Endodermal cell (in vitro differentiated cells): ENCODE measurements around the gene PRL. TPM values are rescaled to one million over a fixed set of nuclear protein-coding genes. Genes with fewer than 3 reads are reported as not detected.

Source experiments
- DNase-seq: peaks from one replicate; pipeline ENCODE4 v3.0.0-alpha.2; 2017
- H3K27ac ChIP-seq: 2 replicates; pipeline ENCODE4 v1.5.1; 2013; ENCODE audit warnings: mild to moderate bottlenecking, low read depth, low read length, moderate library complexity
- H3K27me3 ChIP-seq: 2 replicates; pipeline ENCODE4 v1.6.1; 2013; ENCODE audit warnings: mild to moderate bottlenecking, low read length, moderate library complexity; ENCODE audit not compliant: insufficient read depth, control insufficient read depth, poor library complexity, severe bottlenecking
- H3K36me3 ChIP-seq: 2 replicates; pipeline ENCODE4 v1.7.0; 2013; ENCODE audit warnings: mild to moderate bottlenecking, low read length, moderate library complexity; ENCODE audit not compliant: control insufficient read depth, insufficient read depth
- H3K4me1 ChIP-seq: one replicate; pipeline ENCODE4 v1.7.0; 2013; ENCODE audit warnings: low read length; ENCODE audit not compliant: control insufficient read depth, insufficient read depth
- H3K4me3 ChIP-seq: 2 replicates; pipeline ENCODE4 v1.5.1; 2013; ENCODE audit warnings: mild to moderate bottlenecking, low read length, moderate library complexity
- H3K9ac ChIP-seq: 2 replicates; pipeline ENCODE4 v1.6.1; 2013; ENCODE audit warnings: mild to moderate bottlenecking, low read length, moderate library complexity; ENCODE audit not compliant: poor library complexity, severe bottlenecking; ENCODE audit errors: extremely low read depth
- H3K9me3 ChIP-seq: 2 replicates; pipeline ENCODE4 v1.6.1; 2013; ENCODE audit warnings: mild to moderate bottlenecking, low read length, moderate library complexity; ENCODE audit not compliant: control insufficient read depth
- H3K27ac Mint-ChIP-seq: 2 replicates; pipeline ENCODE4 v1.8.0; 2020; ENCODE audit warnings: mixed read lengths
- H3K27me3 Mint-ChIP-seq: 2 replicates; pipeline ENCODE4 v1.8.0; 2021; ENCODE audit warnings: mild to moderate bottlenecking, mixed read lengths; ENCODE audit not compliant: insufficient read depth
- H3K36me3 Mint-ChIP-seq: 2 replicates; pipeline ENCODE4 v1.8.0; 2020; ENCODE audit warnings: low read depth, mixed read lengths
- H3K4me1 Mint-ChIP-seq: 2 replicates; pipeline ENCODE4 v1.8.0; 2020; ENCODE audit warnings: mixed read lengths
- H3K4me3 Mint-ChIP-seq: 2 replicates; pipeline ENCODE4 v1.8.0; 2020; ENCODE audit warnings: mild to moderate bottlenecking, moderate library complexity, mixed read lengths
- H3K9me3 Mint-ChIP-seq: 2 replicates; pipeline ENCODE4 v1.8.0; 2020; ENCODE audit warnings: mild to moderate bottlenecking, mixed read lengths
- CTCF ChIP-seq: fragments of 200-600 bp; sonication (generic); conservative IDR thresholded peaks from 2 replicates; pipeline ENCODE4 v1.5.0; 2021; ENCODE audit warnings: antibody characterized with exemption, mild to moderate bottlenecking
- WGBS, 2 experiments: methylation state at CpG; one replicate each; pipeline versions ENCODE4 v1.1.5 to v1.1.7; 2013; ENCODE audit warnings: missing lambda C conversion rate in 2 of 2, mixed read lengths in 1 of 2; ENCODE audit not compliant: insufficient coverage in 1 of 2, insufficient read length in 1 of 2; 5-methylcytosine and 5-hydroxymethylcytosine counted together
- total RNA-seq, 2 donors: library from RNA; stranded (reverse); fragmentation: NEBNext Ultra II Directional in 1 of 2; extraction: Animal tissue kit (Norgen Biotek cat#: 25700) in 1 of 2; gene quantifications; 2 replicates in 1 of 2; 3 replicates in 1 of 2; pipeline ENCODE4 v1.2.1, GENCODE V29; 2021

Gene PRL
- total RNA-seq, 2 donors from 2014 or later, result not detected

- TF ChIP-seq CTCF, result no peak
- H3K27me3 ChIP-seq, result no peaks in the 10 kb centered on the region
These were observed 769 bp downstream of the PRL start for GRCh38 chr6:22296067-22296466.

GRCh38 chr6:22295145-22295544 is 1.7 kb downstream of the PRL start:
- Mint-ChIP-seq H3K27me3 (no peaks in the 10 kb centered on the region), H3K36me3 (no peaks in the 10 kb centered on the region), H3K9me3 (no peaks in the 10 kb centered on the region), H3K27ac (no peak overlapping the region), H3K4me1 (peaks cover 7% of the 10 kb centered on the region), H3K4me3 (no peak overlapping the region)
- H3K9ac ChIP-seq, result no peak overlapping the region
- no peak overlapping the region for H3K4me3 ChIP-seq
- no peaks in the 10 kb centered on the region for H3K4me1 ChIP-seq
- no peaks in the 10 kb centered on the region for H3K36me3 ChIP-seq
- DNase-seq, result no peak
- TF ChIP-seq CTCF, result no peak
- no peaks in the 10 kb centered on the region for H3K27me3 ChIP-seq
- H3K9me3 ChIP-seq, result no peaks in the 10 kb centered on the region
- no peak overlapping the region for H3K27ac ChIP-seq
- 84 to 95% methylated on average over 7 to 9 of the region's 9 CpGs for WGBS, 2 experiments

More at GRCh38 chr6:22296067-22296466, 769 bp downstream of the PRL start:
- H3K4me3 Mint-ChIP-seq, result no peak overlapping the region
- WGBS, 2 experiments, result 86% methylated on average over 1 of the region's 1 CpG; no CpG with 5 or more reads in 1 of the 2 experiments
- H3K27ac Mint-ChIP-seq, result no peak overlapping the region
- no peaks in the 10 kb centered on the region for H3K4me1 ChIP-seq
- no peaks in the 10 kb centered on the region for H3K9me3 Mint-ChIP-seq
- H3K27ac ChIP-seq, result no peak overlapping the region
- H3K9ac ChIP-seq, result no peak overlapping the region
- no peak for DNase-seq
- no peak overlapping the region for H3K4me3 ChIP-seq
- H3K36me3 ChIP-seq, result no peaks in the 10 kb centered on the region
- H3K36me3 Mint-ChIP-seq, result no peaks in the 10 kb centered on the region
- peaks cover 7% of the 10 kb centered on the region for H3K4me1 Mint-ChIP-seq
- no peaks in the 10 kb centered on the region for H3K27me3 Mint-ChIP-seq
- H3K9me3 ChIP-seq, result no peaks in the 10 kb centered on the region

GRCh38 chr6:22294301-22294700 is 2.5 kb downstream of the PRL start:
- no peaks in the 10 kb centered on the region for H3K27me3 ChIP-seq
- Mint-ChIP-seq H3K4me1 (peaks cover 7% of the 10 kb centered on the region), H3K27ac (no peak overlapping the region), H3K4me3 (no peak overlapping the region), H3K9me3 (no peaks in the 10 kb centered on the region), H3K27me3 (no peaks in the 10 kb centered on the region), H3K36me3 (no peaks in the 10 kb centered on the region)
- H3K9me3 ChIP-seq, result no peaks in the 10 kb centered on the region
- H3K9ac ChIP-seq, result no peak overlapping the region
- no peak for TF ChIP-seq CTCF
- no peaks in the 10 kb centered on the region for H3K36me3 ChIP-seq
- no peaks in the 10 kb centered on the region for H3K4me1 ChIP-seq
- no peak overlapping the region for H3K27ac ChIP-seq
- no peak for DNase-seq
- 95 to 96% methylated on average over 17 of the region's 17 CpGs for WGBS, 2 experiments
- no peak overlapping the region for H3K4me3 ChIP-seq
